Measurements from ENCODE around the gene COL6A2.

COL6A2 gene

GRCh38 chr21:46056450-46056903 is 41.4 kb upstream of the COL6A2 start:
- WGBS = 56% methylated on average over 26 of the region's 26 CpGs
- peak overlapping the region in 1 of 2 experiments; percentile 57 for H3K4me3 ChIP-seq (ENCODE audit: insufficient read depth in 1 of 2, low read depth in 1 of 2, low read length in 2 of 2)

GRCh38 chr21:46057111-46057709 is 40.7 kb upstream of the COL6A2 start:
- H3K4me3 ChIP-seq (ENCODE audit: insufficient read depth in 1 of 2, low read depth in 1 of 2, low read length in 2 of 2) = no peak overlapping the region
- no peak overlapping the region for H3K27ac ChIP-seq (ENCODE audit: low read length, poor library complexity, severe bottlenecking)
- H3K23ac ChIP-seq (ENCODE audit: low read length in 2 of 2) = peak overlapping the region in 1 of 2 experiments; percentile 60
- WGBS = 78% methylated on average over 27 of the region's 27 CpGs
- H3K9ac ChIP-seq (ENCODE audit: low read length) = peak overlapping the region; percentile 93
- no peaks in the 10 kb centered on the region for H3K9me3 ChIP-seq (ENCODE audit: control insufficient read depth, low read length)
- no peak for DNase-seq
- H2BK12ac ChIP-seq (ENCODE audit: low read length in 2 of 2) = peak overlapping the region; percentile 95 to 98
- H2BK120ac ChIP-seq (ENCODE audit: low read depth, low read length) = peak overlapping the region; percentile 97
- H4K91ac ChIP-seq (ENCODE audit: low read length) = peak overlapping the region; percentile 98
- peak overlapping the region; percentile 87 to 95 for H3K4ac ChIP-seq (ENCODE audit: low read depth in 1 of 2, low read length in 2 of 2)
- H2AFZ ChIP-seq (ENCODE audit: low read depth, low read length) = no peak overlapping the region
- peak overlapping the region; percentile 19 for H2AK5ac ChIP-seq (ENCODE audit: low read length, severe bottlenecking)
- H3K14ac ChIP-seq (ENCODE audit: low read length in 2 of 2) = no peak overlapping the region
- H3K27me3 ChIP-seq (ENCODE audit: control insufficient read depth in 1 of 2, insufficient read depth in 1 of 2, low read length in 2 of 2) = no peaks in the 10 kb centered on the region
- peak overlapping the region; percentile 87 to 88 for H3K18ac ChIP-seq (ENCODE audit: low read depth in 1 of 2, low read length in 2 of 2)
- H2BK15ac ChIP-seq (ENCODE audit: low read depth, poor library complexity, severe bottlenecking) = peak overlapping the region; percentile 85
- peaks cover 32% of the 10 kb centered on the region for H3K4me1 ChIP-seq (ENCODE audit: control insufficient read depth, insufficient read depth, low read depth, low read length)
- no peak overlapping the region for H3K4me2 ChIP-seq (ENCODE audit: low read length, poor library complexity, severe bottlenecking)
- no peaks in the 10 kb centered on the region for H3K79me1 ChIP-seq (replicated peaks; ENCODE audit: low read length, poor library complexity, severe bottlenecking)
- peaks cover 0 to 8% of the 10 kb centered on the region in 2 experiments for H3K36me3 ChIP-seq (ENCODE audit: control insufficient read depth in 1 of 2, insufficient read depth in 2 of 2, low read depth in 1 of 2, low read length in 2 of 2)
- H4K8ac ChIP-seq (ENCODE audit: low read length) = peak overlapping the region; percentile 91
- no peak overlapping the region for H2BK5ac ChIP-seq (ENCODE audit: low read depth, low read length, poor library complexity, severe bottlenecking)

More at GRCh38 chr21:46056450-46056903, 41.4 kb upstream of the COL6A2 start:
- Histone ChIP-seq H2BK12ac (ENCODE audit: low read length in 2 of 2) (peak overlapping the region in 1 of 2 experiments; percentile 95), H3K27me3 (ENCODE audit: control insufficient read depth in 1 of 2, insufficient read depth in 1 of 2, low read length in 2 of 2) (no peaks in the 10 kb centered on the region), H2BK15ac (ENCODE audit: low read depth, poor library complexity, severe bottlenecking) (peak overlapping the region; percentile 23), H3K4me2 (ENCODE audit: low read length, poor library complexity, severe bottlenecking) (no peak overlapping the region), H2AFZ (ENCODE audit: low read depth, low read length) (no peak overlapping the region), H3K36me3 (ENCODE audit: control insufficient read depth in 1 of 2, insufficient read depth in 2 of 2, low read depth in 1 of 2, low read length in 2 of 2) (peaks cover 0 to 8% of the 10 kb centered on the region in 2 experiments), H3K14ac (ENCODE audit: low read length in 2 of 2) (no peak overlapping the region), H2AK5ac (ENCODE audit: low read length, severe bottlenecking) (no peak overlapping the region), H3K27ac (ENCODE audit: low read length, poor library complexity, severe bottlenecking) (no peak overlapping the region), H3K4me1 (ENCODE audit: control insufficient read depth, insufficient read depth, low read depth, low read length) (peaks cover 32% of the 10 kb centered on the region), H2BK120ac (ENCODE audit: low read depth, low read length) (peak overlapping the region; percentile 97), H3K18ac (ENCODE audit: low read depth in 1 of 2, low read length in 2 of 2) (peak overlapping the region; percentile 25 to 87), H3K9me3 (ENCODE audit: control insufficient read depth, low read length) (no peaks in the 10 kb centered on the region), H3K23ac (ENCODE audit: low read length in 2 of 2) (no peak overlapping the region), H4K8ac (ENCODE audit: low read length) (peak overlapping the region; percentile 91), H3K79me1 (replicated peaks; ENCODE audit: low read length, poor library complexity, severe bottlenecking) (no peaks in the 10 kb centered on the region), H2BK5ac (ENCODE audit: low read depth, low read length, poor library complexity, severe bottlenecking) (no peak overlapping the region), H4K91ac (ENCODE audit: low read length) (peak overlapping the region; percentile 98), H3K4ac (ENCODE audit: low read depth in 1 of 2, low read length in 2 of 2) (peak overlapping the region; percentile 87 to 95), H3K9ac (ENCODE audit: low read length) (peak overlapping the region; percentile 93)
- peak; percentile 88 for DNase-seq

- Histone ChIP-seq H4K8ac (ENCODE audit: low read length) (no peak overlapping the region), H3K4me2 (ENCODE audit: low read length, poor library complexity, severe bottlenecking) (no peak overlapping the region), H3K23ac (ENCODE audit: low read length in 2 of 2) (no peak overlapping the region), H2AK5ac (ENCODE audit: low read length, severe bottlenecking) (no peak overlapping the region), H3K79me1 (replicated peaks; ENCODE audit: low read length, poor library complexity, severe bottlenecking) (no peaks in the 10 kb centered on the region), H2BK5ac (ENCODE audit: low read depth, low read length, poor library complexity, severe bottlenecking) (no peak overlapping the region), H4K91ac (ENCODE audit: low read length) (peak overlapping the region; percentile 98), H3K4me3 (ENCODE audit: insufficient read depth in 1 of 2, low read depth in 1 of 2, low read length in 2 of 2) (no peak overlapping the region), H3K9me3 (ENCODE audit: control insufficient read depth, low read length) (peaks cover 3% of the 10 kb centered on the region), H2AFZ (ENCODE audit: low read depth, low read length) (no peak overlapping the region), H3K4ac (ENCODE audit: low read depth in 1 of 2, low read length in 2 of 2) (peak overlapping the region; percentile 49 to 92), H3K4me1 (ENCODE audit: control insufficient read depth, insufficient read depth, low read depth, low read length) (peaks cover 30% of the 10 kb centered on the region), H3K27ac (ENCODE audit: low read length, poor library complexity, severe bottlenecking) (no peak overlapping the region), H3K27me3 (ENCODE audit: control insufficient read depth in 1 of 2, insufficient read depth in 1 of 2, low read length in 2 of 2) (no peaks in the 10 kb centered on the region), H2BK120ac (ENCODE audit: low read depth, low read length) (peak overlapping the region; percentile 97), H3K9ac (ENCODE audit: low read length) (peak overlapping the region; percentile 93), H3K18ac (ENCODE audit: low read depth in 1 of 2, low read length in 2 of 2) (peak overlapping the region; percentile 87 to 88), H2BK12ac (ENCODE audit: low read length in 2 of 2) (peak overlapping the region; percentile 95 to 98), H2BK15ac (ENCODE audit: low read depth, poor library complexity, severe bottlenecking) (peak overlapping the region; percentile 29), H3K14ac (ENCODE audit: low read length in 2 of 2) (no peak overlapping the region), H3K36me3 (ENCODE audit: control insufficient read depth in 1 of 2, insufficient read depth in 2 of 2, low read depth in 1 of 2, low read length in 2 of 2) (peaks cover 0 to 8% of the 10 kb centered on the region in 2 experiments)
- WGBS = 94% methylated on average over 22 of the region's 23 CpGs
- no peak for DNase-seq
Observed at GRCh38 chr21:46057710-46058241, 40.1 kb upstream of the COL6A2 start.

- H3K4ac ChIP-seq (ENCODE audit: low read depth in 1 of 2, low read length in 2 of 2) = peak overlapping the region; percentile 18 to 47
- no peak overlapping the region for H3K4me2 ChIP-seq (ENCODE audit: low read length, poor library complexity, severe bottlenecking)
- H2BK15ac ChIP-seq (ENCODE audit: low read depth, poor library complexity, severe bottlenecking) = no peak overlapping the region
- H3K4me1 ChIP-seq (ENCODE audit: control insufficient read depth, insufficient read depth, low read depth, low read length) = peaks cover 25% of the 10 kb centered on the region
- H3K4me3 ChIP-seq (ENCODE audit: insufficient read depth in 1 of 2, low read depth in 1 of 2, low read length in 2 of 2) = no peak overlapping the region
- no peak overlapping the region for H2BK120ac ChIP-seq (ENCODE audit: low read depth, low read length)
- H2AK5ac ChIP-seq (ENCODE audit: low read length, severe bottlenecking) = no peak overlapping the region
- no peak overlapping the region for H3K9ac ChIP-seq (ENCODE audit: low read length)
- H3K27ac ChIP-seq (ENCODE audit: low read length, poor library complexity, severe bottlenecking) = no peak overlapping the region
- no peak overlapping the region for H4K8ac ChIP-seq (ENCODE audit: low read length)
- peak overlapping the region; percentile 98 for H4K91ac ChIP-seq (ENCODE audit: low read length)
- DNase-seq = no peak
- no peak overlapping the region for H3K23ac ChIP-seq (ENCODE audit: low read length in 2 of 2)
- no peak overlapping the region for H2BK5ac ChIP-seq (ENCODE audit: low read depth, low read length, poor library complexity, severe bottlenecking)
- 93% methylated on average over 10 of the region's 10 CpGs for WGBS
- peak overlapping the region in 1 of 2 experiments; percentile 77 for H3K14ac ChIP-seq (ENCODE audit: low read length in 2 of 2)
- H2AFZ ChIP-seq (ENCODE audit: low read depth, low read length) = no peak overlapping the region
- peaks cover 0 to 10% of the 10 kb centered on the region in 2 experiments for H3K36me3 ChIP-seq (ENCODE audit: control insufficient read depth in 1 of 2, insufficient read depth in 2 of 2, low read depth in 1 of 2, low read length in 2 of 2)
- peaks cover 9% of the 10 kb centered on the region for H3K9me3 ChIP-seq (ENCODE audit: control insufficient read depth, low read length)
- H3K27me3 ChIP-seq (ENCODE audit: control insufficient read depth in 1 of 2, insufficient read depth in 1 of 2, low read length in 2 of 2) = no peaks in the 10 kb centered on the region
- H3K18ac ChIP-seq (ENCODE audit: low read depth in 1 of 2, low read length in 2 of 2) = peak overlapping the region; percentile 24 to 88
- peak overlapping the region; percentile 71 to 96 for H2BK12ac ChIP-seq (ENCODE audit: low read length in 2 of 2)
- H3K79me1 ChIP-seq (replicated peaks; ENCODE audit: low read length, poor library complexity, severe bottlenecking) = no peaks in the 10 kb centered on the region
Observed at GRCh38 chr21:46058431-46059145, 39.3 kb upstream of the COL6A2 start.

Data from mesenchymal stem cell (in vitro differentiated cells and primary cell).